ENCODE measurements around the gene BTNL3.

The BTNL3 gene

GRCh38 chr5:181051841-181052671, 63.4 kb downstream of the BTNL3 start:
- TF ChIP-seq POLR2AphosphoS5 (IDR thresholded peaks at IDR 0.05; ENCODE audit: low read depth, low read length): no peak
- TF ChIP-seq TAF1 (IDR thresholded peaks at IDR 0.05; ENCODE audit: borderline replicate concordance, insufficient read depth, low read length): no peak
- TF ChIP-seq REST (IDR thresholded peaks at IDR 0.05; ENCODE audit: insufficient read depth in 1 of 2, low read depth in 2 of 2, low read length in 2 of 2): no peak
- no peak for TF ChIP-seq SIN3A (IDR thresholded peaks at IDR 0.05; ENCODE audit: borderline replicate concordance, insufficient read depth, low read length)
- no peak for TF ChIP-seq FOXP2 (optimal IDR thresholded peaks at IDR 0.05; ENCODE audit: borderline replicate concordance, extremely low read depth, extremely low read length, insufficient read depth)

- no peak for TF ChIP-seq FOXP2 (optimal IDR thresholded peaks at IDR 0.05; ENCODE audit: borderline replicate concordance, extremely low read depth, extremely low read length, insufficient read depth)
- no peak for TF ChIP-seq REST (IDR thresholded peaks at IDR 0.05; ENCODE audit: insufficient read depth in 1 of 2, low read depth in 2 of 2, low read length in 2 of 2)
- TF ChIP-seq TAF1 (IDR thresholded peaks at IDR 0.05; ENCODE audit: borderline replicate concordance, insufficient read depth, low read length): no peak
These were observed 64.2 kb downstream of the BTNL3 start for GRCh38 chr5:181052672-181053487.

GRCh38 chr5:181053488-181054121, 65.0 kb downstream of the BTNL3 start:
- no peak for TF ChIP-seq SIN3A (IDR thresholded peaks at IDR 0.05; ENCODE audit: borderline replicate concordance, insufficient read depth, low read length)
- no peak for TF ChIP-seq POLR2AphosphoS5 (IDR thresholded peaks at IDR 0.05; ENCODE audit: low read depth, low read length)
- no peak for TF ChIP-seq FOXP2 (optimal IDR thresholded peaks at IDR 0.05; ENCODE audit: borderline replicate concordance, extremely low read depth, extremely low read length, insufficient read depth)

GRCh38 chr5:181054138-181054537, 65.5 kb downstream of the BTNL3 start:
- no peak for TF ChIP-seq REST (IDR thresholded peaks at IDR 0.05; ENCODE audit: insufficient read depth in 1 of 2, low read depth in 2 of 2, low read length in 2 of 2)
- no peak for TF ChIP-seq FOXP2 (optimal IDR thresholded peaks at IDR 0.05; ENCODE audit: borderline replicate concordance, extremely low read depth, extremely low read length, insufficient read depth)
- no peak for TF ChIP-seq TAF1 (IDR thresholded peaks at IDR 0.05; ENCODE audit: borderline replicate concordance, insufficient read depth, low read length)
- TF ChIP-seq SIN3A (IDR thresholded peaks at IDR 0.05; ENCODE audit: borderline replicate concordance, insufficient read depth, low read length): no peak
- TF ChIP-seq POLR2AphosphoS5 (IDR thresholded peaks at IDR 0.05; ENCODE audit: low read depth, low read length): no peak

GRCh38 chr5:181054871-181055459, 66.3 kb downstream of the BTNL3 start:
- TF ChIP-seq FOXP2 (optimal IDR thresholded peaks at IDR 0.05; ENCODE audit: borderline replicate concordance, extremely low read depth, extremely low read length, insufficient read depth) (no peak), TAF1 (IDR thresholded peaks at IDR 0.05; ENCODE audit: borderline replicate concordance, insufficient read depth, low read length) (no peak), REST (IDR thresholded peaks at IDR 0.05; ENCODE audit: insufficient read depth in 1 of 2, low read depth in 2 of 2, low read length in 2 of 2) (no peak), POLR2AphosphoS5 (IDR thresholded peaks at IDR 0.05; ENCODE audit: low read depth, low read length) (no peak), SIN3A (IDR thresholded peaks at IDR 0.05; ENCODE audit: borderline replicate concordance, insufficient read depth, low read length) (no peak)
